Measurements from ENCODE around the gene ANTXR1. TPM values are rescaled to one million over a fixed set of nuclear protein-coding genes. Genes with fewer than 3 reads are reported as not detected.

ANTXR1 gene
- polyA plus RNA-seq, 1 donor from 2014 or later, result not detected

GRCh38 chr2:69065735-69066336 is 52.9 kb downstream of the ANTXR1 start:
- H3K27me3 Mint-ChIP-seq, result peaks cover 14% of the 10 kb centered on the region
- peaks cover 3 to 10% (median 5%) of the 10 kb centered on the region in 3 donors for H3K9me3 Mint-ChIP-seq
- no peak overlapping the region for H3K4me3 Mint-ChIP-seq
- no peaks in the 10 kb centered on the region for H3K36me3 Mint-ChIP-seq
- no peak overlapping the region for H3K27ac Mint-ChIP-seq
- no peaks in the 10 kb centered on the region for H3K4me1 Mint-ChIP-seq

- Mint-ChIP-seq H3K4me1 (no peaks in the 10 kb centered on the region), H3K27ac (no peak overlapping the region), H3K36me3 (no peaks in the 10 kb centered on the region), H3K27me3 (peaks cover 8% of the 10 kb centered on the region), H3K4me3 (no peak overlapping the region), H3K9me3 (peaks cover 3 to 10% (median 3%) of the 10 kb centered on the region in 3 donors)
Measured at GRCh38 chr2:69067026-69067630, 54.1 kb downstream of the ANTXR1 start.

DNA sequence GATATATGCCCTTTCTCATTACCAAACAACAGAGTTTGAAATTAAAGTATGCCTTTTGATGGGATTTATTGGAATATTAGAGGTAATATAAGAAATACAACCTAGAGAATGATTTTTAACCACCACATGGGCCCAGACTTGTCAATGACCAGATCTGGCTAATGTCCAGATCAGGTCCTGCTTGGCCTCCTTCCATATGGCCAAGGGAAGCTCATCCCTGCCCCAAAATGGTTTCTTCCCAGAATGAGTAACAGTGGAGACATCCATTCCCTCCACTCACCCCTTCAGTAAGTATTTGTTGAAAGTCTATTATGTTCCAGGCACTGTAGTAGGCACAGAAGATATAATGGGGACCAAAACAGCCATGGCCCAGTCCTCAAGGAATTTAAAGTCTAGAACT is 54.9 kb downstream of the ANTXR1 start:
- H3K4me1 Mint-ChIP-seq, result no peaks in the 10 kb centered on the region
- H3K4me3 Mint-ChIP-seq, result no peak overlapping the region
- H3K9me3 Mint-ChIP-seq, result peaks cover 3 to 10% (median 3%) of the 10 kb centered on the region in 3 donors
- H3K27me3 Mint-ChIP-seq, result peaks cover 8% of the 10 kb centered on the region
- H3K27ac Mint-ChIP-seq, result no peak overlapping the region
- H3K36me3 Mint-ChIP-seq, result no peaks in the 10 kb centered on the region

GRCh38 chr2:69070969-69071368 is 58.0 kb downstream of the ANTXR1 start:
- no peaks in the 10 kb centered on the region for H3K36me3 Mint-ChIP-seq
- H3K9me3 Mint-ChIP-seq, result no peaks in the 10 kb centered on the region
- H3K4me3 Mint-ChIP-seq, result no peak overlapping the region
- H3K4me1 Mint-ChIP-seq, result no peaks in the 10 kb centered on the region
- no peak overlapping the region for H3K27ac Mint-ChIP-seq
- H3K27me3 Mint-ChIP-seq, result peaks cover 5% of the 10 kb centered on the region

DNA sequence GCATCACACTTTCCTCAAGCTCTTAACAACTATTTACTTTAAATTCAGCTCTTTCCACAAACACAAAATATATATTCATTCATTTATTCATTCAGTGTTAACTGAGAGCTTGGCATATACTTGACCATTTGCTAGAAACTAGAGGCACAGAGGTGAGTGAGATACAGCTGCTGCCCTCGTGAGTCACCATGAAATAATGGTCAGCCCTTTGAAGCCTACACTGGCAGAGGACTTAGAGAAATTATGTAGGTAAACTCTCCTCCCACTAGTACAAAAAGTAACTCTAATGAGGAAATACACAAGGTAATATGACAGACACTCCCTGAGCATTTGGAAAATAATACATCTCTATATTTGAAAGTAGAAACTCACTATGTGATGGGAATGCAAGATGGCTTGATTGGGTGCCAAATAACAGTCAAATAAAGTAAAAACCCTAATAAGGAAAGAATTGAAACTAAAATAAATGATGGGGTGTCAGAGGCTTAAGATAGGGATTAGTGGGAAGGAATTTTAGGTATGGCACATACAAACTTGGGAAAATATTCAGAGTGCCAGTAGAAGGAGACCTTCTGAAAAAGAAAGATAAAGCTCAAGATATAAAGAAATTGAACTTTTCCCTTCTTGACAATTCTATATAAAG is 61.1 kb downstream of the ANTXR1 start:
- Mint-ChIP-seq H3K4me1 (no peaks in the 10 kb centered on the region), H3K4me3 (no peak overlapping the region)

DNA sequence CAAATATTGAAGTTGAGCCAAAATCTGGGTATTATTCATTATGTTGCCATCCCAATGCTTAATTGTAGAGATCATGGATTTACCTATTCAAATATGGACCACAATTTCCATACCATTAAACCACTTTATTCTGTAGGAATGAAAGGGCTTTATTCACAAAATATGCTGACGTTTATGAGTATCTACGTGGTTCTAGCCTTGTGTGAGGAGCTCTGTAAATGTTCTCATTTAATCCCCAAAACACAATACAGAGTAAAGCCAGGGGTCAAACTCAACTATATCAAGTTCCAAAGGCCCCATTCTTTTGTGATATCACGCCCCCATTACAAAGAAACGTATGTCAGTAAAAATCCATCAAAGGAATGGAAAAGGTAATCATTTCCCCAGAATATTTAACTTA is 61.9 kb downstream of the ANTXR1 start:
- Mint-ChIP-seq H3K27me3 (peaks cover 11% of the 10 kb centered on the region), H3K4me3 (no peak overlapping the region), H3K27ac (no peak overlapping the region), H3K9me3 (no peaks in the 10 kb centered on the region), H3K36me3 (no peaks in the 10 kb centered on the region), H3K4me1 (peaks cover 0 to 3% (median 0%) of the 10 kb centered on the region in 3 donors)

More for the DNA sequence above, 61.1 kb downstream of the ANTXR1 start:
- peaks cover 9% of the 10 kb centered on the region for H3K27me3 Mint-ChIP-seq
- H3K27ac Mint-ChIP-seq, result no peak overlapping the region
- H3K36me3 Mint-ChIP-seq, result no peaks in the 10 kb centered on the region
- no peaks in the 10 kb centered on the region for H3K9me3 Mint-ChIP-seq

GRCh38 chr2:69075486-69075885 is 62.5 kb downstream of the ANTXR1 start:
- H3K27ac Mint-ChIP-seq, result no peak overlapping the region
- H3K9me3 Mint-ChIP-seq, result no peaks in the 10 kb centered on the region
- no peak overlapping the region for H3K4me3 Mint-ChIP-seq
- H3K27me3 Mint-ChIP-seq, result peaks cover 11% of the 10 kb centered on the region
- peaks cover 0 to 4% (median 0%) of the 10 kb centered on the region in 3 donors for H3K4me1 Mint-ChIP-seq
- no peaks in the 10 kb centered on the region for H3K36me3 Mint-ChIP-seq

- H3K36me3 Mint-ChIP-seq, result no peaks in the 10 kb centered on the region
- H3K27ac Mint-ChIP-seq, result no peak overlapping the region
- H3K4me1 Mint-ChIP-seq, result peaks cover 0 to 4% (median 0%) of the 10 kb centered on the region in 3 donors
- H3K27me3 Mint-ChIP-seq, result peaks cover 13% of the 10 kb centered on the region
- H3K4me3 Mint-ChIP-seq, result no peak overlapping the region
- H3K9me3 Mint-ChIP-seq, result no peaks in the 10 kb centered on the region
Measured at GRCh38 chr2:69076601-69077000, 63.6 kb downstream of the ANTXR1 start.

DNA sequence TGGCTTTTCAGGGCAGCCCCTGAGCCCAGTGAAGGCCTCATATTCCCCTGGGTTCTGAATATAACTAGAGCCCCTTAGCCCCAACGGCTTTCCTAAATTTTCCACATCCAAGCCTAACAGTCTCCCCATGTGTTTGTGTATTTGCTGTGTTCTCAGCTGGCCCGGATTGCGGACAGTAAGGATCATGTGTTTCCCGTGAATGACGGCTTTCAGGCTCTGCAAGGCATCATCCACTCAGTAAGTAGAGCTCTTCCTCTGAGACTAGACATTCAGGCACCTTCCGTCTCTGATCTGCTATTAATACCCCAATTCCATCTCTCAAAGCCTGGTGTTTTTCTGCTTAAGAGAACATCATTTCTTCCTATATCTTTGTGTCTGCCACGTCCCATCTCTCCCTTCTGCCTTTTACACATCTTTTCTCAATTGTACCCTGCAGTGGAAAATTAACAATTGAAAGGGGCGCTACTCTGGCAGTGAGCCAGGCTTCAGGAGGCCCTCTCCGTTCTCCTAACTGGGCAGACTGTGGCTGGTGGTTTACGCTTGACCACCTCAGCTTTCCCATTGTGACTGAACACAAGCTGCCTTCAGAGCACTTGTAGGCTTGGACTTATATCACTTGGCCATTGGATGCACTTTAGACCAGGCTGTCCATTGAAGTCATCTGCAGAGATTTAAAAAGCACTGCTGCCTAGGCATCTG is 64.4 kb downstream of the ANTXR1 start:
- peaks cover 0 to 4% (median 0%) of the 10 kb centered on the region in 3 donors for H3K4me1 Mint-ChIP-seq
- H3K36me3 Mint-ChIP-seq, result no peaks in the 10 kb centered on the region
- H3K27ac Mint-ChIP-seq, result no peak overlapping the region
- H3K27me3 Mint-ChIP-seq, result peaks cover 13% of the 10 kb centered on the region
- H3K9me3 Mint-ChIP-seq, result no peaks in the 10 kb centered on the region
- H3K4me3 Mint-ChIP-seq, result no peak overlapping the region

DNA sequence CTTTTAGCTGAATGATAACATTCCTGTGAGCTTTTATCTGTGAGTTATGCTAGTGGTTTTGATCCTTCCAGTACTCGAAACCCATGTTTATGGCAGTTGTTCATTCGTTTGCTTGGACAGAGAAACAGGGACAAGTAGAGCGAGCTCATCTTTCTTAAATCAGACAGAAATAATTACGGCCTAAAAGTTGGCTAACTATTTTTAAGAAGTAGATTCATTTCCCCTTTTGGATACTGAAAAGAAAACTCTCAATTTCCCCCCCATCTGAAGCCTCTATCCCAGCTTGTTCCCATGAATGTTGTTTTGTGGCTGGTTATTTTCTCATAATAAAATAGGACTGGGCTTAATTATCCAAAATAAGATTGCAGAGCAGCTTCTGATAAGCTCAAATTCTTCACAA is 67.1 kb downstream of the ANTXR1 start:
- Mint-ChIP-seq H3K36me3 (no peaks in the 10 kb centered on the region), H3K9me3 (no peaks in the 10 kb centered on the region), H3K27me3 (peaks cover 13% of the 10 kb centered on the region), H3K4me1 (peaks cover 0 to 4% (median 0%) of the 10 kb centered on the region in 3 donors), H3K4me3 (no peak overlapping the region), H3K27ac (no peak overlapping the region)

- Mint-ChIP-seq H3K27ac (no peak overlapping the region), H3K9me3 (no peaks in the 10 kb centered on the region), H3K4me1 (peaks cover 0 to 4% (median 0%) of the 10 kb centered on the region in 3 donors)
Measured at GRCh38 chr2:69081001-69081580, 68.1 kb downstream of the ANTXR1 start.

GRCh38 chr2:69081757-69082156 is 68.8 kb downstream of the ANTXR1 start:
- Mint-ChIP-seq H3K4me3 (no peak overlapping the region), H3K27ac (no peak overlapping the region), H3K9me3 (no peaks in the 10 kb centered on the region), H3K36me3 (no peaks in the 10 kb centered on the region), H3K27me3 (peaks cover 13% of the 10 kb centered on the region), H3K4me1 (peaks cover 0 to 4% (median 0%) of the 10 kb centered on the region in 3 donors)

More at GRCh38 chr2:69081001-69081580, 68.1 kb downstream of the ANTXR1 start:
- Mint-ChIP-seq H3K27me3 (peaks cover 13% of the 10 kb centered on the region), H3K4me3 (no peak overlapping the region), H3K36me3 (no peaks in the 10 kb centered on the region)

DNA sequence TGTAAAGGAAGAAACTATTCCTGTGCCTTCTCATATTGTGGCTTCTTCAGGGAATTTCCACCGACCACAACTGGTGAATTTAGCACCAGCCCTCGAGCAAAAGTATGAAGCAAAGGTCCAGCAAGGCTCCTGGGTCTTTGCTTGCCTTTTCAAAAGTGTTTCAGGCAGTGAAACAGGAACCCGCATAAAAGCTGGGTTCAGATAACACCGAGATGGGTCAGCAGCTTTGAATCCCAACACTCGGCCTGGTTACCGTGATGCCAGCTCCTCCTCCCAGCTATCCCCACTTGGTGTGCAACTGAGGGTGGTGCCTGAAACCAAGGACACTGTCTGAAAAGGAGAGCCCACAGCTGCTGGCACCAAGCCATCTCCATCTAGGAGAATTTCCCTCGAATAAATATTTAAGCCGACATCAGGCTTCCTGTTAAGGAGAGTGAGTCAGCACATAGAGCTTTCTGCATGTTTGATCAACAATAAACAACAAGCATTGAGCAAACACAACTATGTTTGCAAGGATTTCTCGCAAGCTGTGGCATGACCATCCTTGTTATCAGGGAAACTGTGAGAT is 69.5 kb downstream of the ANTXR1 start:
- peaks cover 10% of the 10 kb centered on the region for H3K27me3 Mint-ChIP-seq

GRCh38 chr2:69083235-69083748 is 70.3 kb downstream of the ANTXR1 start:
- Mint-ChIP-seq H3K4me1 (peaks cover 0 to 4% (median 0%) of the 10 kb centered on the region in 3 donors), H3K9me3 (no peaks in the 10 kb centered on the region), H3K27ac (no peak overlapping the region), H3K36me3 (peaks cover 2% of the 10 kb centered on the region), H3K4me3 (no peak overlapping the region), H3K27me3 (peaks cover 17% of the 10 kb centered on the region)

More for the DNA sequence above, 69.5 kb downstream of the ANTXR1 start:
- H3K9me3 Mint-ChIP-seq, result no peaks in the 10 kb centered on the region
- H3K36me3 Mint-ChIP-seq, result peaks cover 2% of the 10 kb centered on the region
- H3K4me3 Mint-ChIP-seq, result no peak overlapping the region
- H3K27ac Mint-ChIP-seq, result no peak overlapping the region
- peaks cover 0 to 4% (median 0%) of the 10 kb centered on the region in 3 donors for H3K4me1 Mint-ChIP-seq
